SK-N-SH treated with all-trans-retinoic acid at 6 μM for 48 hours (cell line): Measurements from ENCODE around the gene ZG16.

ENCODE experiments used
- ATAC-seq: fragments of 200-7000 bp; cut with Tn5 transposase; 3 replicates; pipeline ENCODE4 v1.9.1; 2020; ENCODE audit warnings: mild to moderate bottlenecking, moderate library complexity
- BACH2 ChIP-seq: fragments of 250-450 bp; sonication (Bioruptor Pico); IDR thresholded peaks from 2 replicates; pipeline ENCODE4 v1.9.0; 2021; ENCODE audit warnings: mild to moderate bottlenecking, borderline replicate concordance
- CREB5 ChIP-seq: fragments of 250-450 bp; sonication (Bioruptor Pico); IDR thresholded peaks from 2 replicates; pipeline ENCODE4 v1.5.1; 2020; ENCODE audit warnings: low read depth, mild to moderate bottlenecking, moderate library complexity
- CSDC2 ChIP-seq: fragments of 250-450 bp; sonication (Bioruptor Pico); IDR thresholded peaks from 2 replicates; pipeline ENCODE4 v1.5.0; 2020; ENCODE audit warnings: mild to moderate bottlenecking, moderate library complexity
- CSRNP3 ChIP-seq: fragments of 250-450 bp; sonication (Bioruptor Pico); IDR thresholded peaks from 2 replicates; pipeline ENCODE4 v1.5.1; 2021; ENCODE audit warnings: mild to moderate bottlenecking, moderate library complexity
- ESRRG ChIP-seq: fragments of 250-450 bp; sonication (Bioruptor Pico); IDR thresholded peaks from 2 replicates; pipeline ENCODE4 v1.6.1; 2021; ENCODE audit warnings: mild to moderate bottlenecking
- GLIS3 ChIP-seq: fragments of 250-450 bp; sonication (Bioruptor Pico); IDR thresholded peaks from 2 replicates; pipeline ENCODE4 v1.5.0; 2020; ENCODE audit warnings: mild to moderate bottlenecking, moderate library complexity
- ISL1 ChIP-seq: fragments of 250-450 bp; sonication (Bioruptor Pico); IDR thresholded peaks from 2 replicates; pipeline ENCODE4 v2.1.2; 2022; ENCODE audit warnings: mild to moderate bottlenecking, moderate library complexity
- OSR1 ChIP-seq: fragments of 250-450 bp; sonication (Bioruptor Pico); IDR thresholded peaks from 2 replicates; pipeline ENCODE4 v1.8.0; 2022; ENCODE audit warnings: moderate library complexity, mild to moderate bottlenecking, inconsistent platforms
- PPARA ChIP-seq: fragments of 250-450 bp; sonication (Bioruptor Pico); IDR thresholded peaks from 2 replicates; pipeline ENCODE4 v1.5.0; 2020; ENCODE audit warnings: mild to moderate bottlenecking, borderline replicate concordance
- RARB ChIP-seq: fragments of 250-450 bp; sonication (Bioruptor Pico); IDR thresholded peaks from 2 replicates; pipeline ENCODE4 v1.8.0; 2021; ENCODE audit warnings: mild to moderate bottlenecking, moderate library complexity
- SNAI2 ChIP-seq: fragments of 250-450 bp; sonication (Bioruptor Pico); IDR thresholded peaks from 2 replicates; pipeline ENCODE4 v1.5.0; 2020; ENCODE audit warnings: mild to moderate bottlenecking, moderate library complexity
- TCF4 ChIP-seq: fragments of 250-450 bp; sonication (Bioruptor Pico); IDR thresholded peaks from 2 replicates; pipeline ENCODE4 v1.8.0; 2021; ENCODE audit warnings: mild to moderate bottlenecking, moderate library complexity, borderline replicate concordance
- TOX ChIP-seq: fragments of 250-450 bp; sonication (Bioruptor Pico); IDR thresholded peaks from 2 replicates; pipeline ENCODE4 v1.8.0; 2021; ENCODE audit warnings: mild to moderate bottlenecking, moderate library complexity, borderline replicate concordance
- ZC3H10 ChIP-seq: fragments of 250-450 bp; sonication (Bioruptor Pico); IDR thresholded peaks from 2 replicates; pipeline ENCODE4 v1.5.1; 2021; ENCODE audit warnings: mild to moderate bottlenecking, moderate library complexity
- ZFP3 ChIP-seq: fragments of 250-450 bp; sonication (Bioruptor Pico); IDR thresholded peaks from 2 replicates; pipeline ENCODE4 v1.5.0; 2020; ENCODE audit warnings: mild to moderate bottlenecking, moderate library complexity
- ZFP30 ChIP-seq: fragments of 450-650 bp; formaldehyde crosslinking; IDR thresholded peaks from 2 replicates; pipeline ENCODE4 v1.5.0; 2022; ENCODE audit warnings: mild to moderate bottlenecking, moderate library complexity
- ZNF565 ChIP-seq: fragments of 450-650 bp; formaldehyde crosslinking; conservative IDR thresholded peaks from 2 replicates; pipeline ENCODE4 v1.5.0; 2020; ENCODE audit warnings: low read depth, mild to moderate bottlenecking, moderate library complexity
- ZNF70 ChIP-seq: fragments of 450-650 bp; formaldehyde crosslinking; IDR thresholded peaks from 2 replicates; pipeline ENCODE4 v1.5.0; 2020; ENCODE audit warnings: mild to moderate bottlenecking, moderate library complexity
- ZNF8 ChIP-seq: fragments of 450-650 bp; formaldehyde crosslinking; IDR thresholded peaks from 2 replicates; pipeline ENCODE4 v1.5.0; 2020; ENCODE audit warnings: mild to moderate bottlenecking, moderate library complexity
- TF ChIP-seq, protein P1 (sequence below): fragments of 250-450 bp; sonication (Bioruptor Pico); IDR thresholded peaks from 2 replicates; pipeline ENCODE4 v1.8.0; 2020; ENCODE audit warnings: mild to moderate bottlenecking, moderate library complexity, borderline replicate concordance
- TF ChIP-seq, protein P2 (sequence below): fragments of 250-450 bp; sonication (Bioruptor Pico); IDR thresholded peaks from 2 replicates; pipeline ENCODE4 v1.5.0; 2020; ENCODE audit warnings: mild to moderate bottlenecking, moderate library complexity

ZG16 gene

GRCh38 chr16:29743475-29743826, 34.6 kb upstream of the ZG16 start:
- no peak for TF ChIP-seq PPARA
- TF ChIP-seq ZC3H10 (CRISPR knock-in tag) = no peak
- no peak for TF ChIP-seq CSDC2 (CRISPR knock-in tag)
- no peak for TF ChIP-seq BACH2 (CRISPR knock-in tag)
- TF ChIP-seq ZFP3 (CRISPR knock-in tag) = no peak
- TF ChIP-seq RARB (CRISPR knock-in tag) = no peak
- TF ChIP-seq ZNF565 = no peak
- no peak for TF ChIP-seq ZNF70 (CRISPR knock-in tag)
- no peak for TF ChIP-seq ESRRG
- TF ChIP-seq CREB5 (CRISPR knock-in tag) = no peak
- TF ChIP-seq GLIS3 (CRISPR knock-in tag) = no peak
- TF ChIP-seq, protein P1, sequence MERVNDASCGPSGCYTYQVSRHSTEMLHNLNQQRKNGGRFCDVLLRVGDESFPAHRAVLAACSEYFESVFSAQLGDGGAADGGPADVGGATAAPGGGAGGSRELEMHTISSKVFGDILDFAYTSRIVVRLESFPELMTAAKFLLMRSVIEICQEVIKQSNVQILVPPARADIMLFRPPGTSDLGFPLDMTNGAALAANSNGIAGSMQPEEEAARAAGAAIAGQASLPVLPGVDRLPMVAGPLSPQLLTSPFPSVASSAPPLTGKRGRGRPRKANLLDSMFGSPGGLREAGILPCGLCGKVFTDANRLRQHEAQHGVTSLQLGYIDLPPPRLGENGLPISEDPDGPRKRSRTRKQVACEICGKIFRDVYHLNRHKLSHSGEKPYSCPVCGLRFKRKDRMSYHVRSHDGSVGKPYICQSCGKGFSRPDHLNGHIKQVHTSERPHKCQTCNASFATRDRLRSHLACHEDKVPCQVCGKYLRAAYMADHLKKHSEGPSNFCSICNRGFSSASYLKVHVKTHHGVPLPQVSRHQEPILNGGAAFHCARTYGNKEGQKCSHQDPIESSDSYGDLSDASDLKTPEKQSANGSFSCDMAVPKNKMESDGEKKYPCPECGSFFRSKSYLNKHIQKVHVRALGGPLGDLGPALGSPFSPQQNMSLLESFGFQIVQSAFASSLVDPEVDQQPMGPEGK (CRISPR knock-in tag) = no peak
- TF ChIP-seq TCF4 (CRISPR knock-in tag) = no peak
- TF ChIP-seq, protein P2, sequence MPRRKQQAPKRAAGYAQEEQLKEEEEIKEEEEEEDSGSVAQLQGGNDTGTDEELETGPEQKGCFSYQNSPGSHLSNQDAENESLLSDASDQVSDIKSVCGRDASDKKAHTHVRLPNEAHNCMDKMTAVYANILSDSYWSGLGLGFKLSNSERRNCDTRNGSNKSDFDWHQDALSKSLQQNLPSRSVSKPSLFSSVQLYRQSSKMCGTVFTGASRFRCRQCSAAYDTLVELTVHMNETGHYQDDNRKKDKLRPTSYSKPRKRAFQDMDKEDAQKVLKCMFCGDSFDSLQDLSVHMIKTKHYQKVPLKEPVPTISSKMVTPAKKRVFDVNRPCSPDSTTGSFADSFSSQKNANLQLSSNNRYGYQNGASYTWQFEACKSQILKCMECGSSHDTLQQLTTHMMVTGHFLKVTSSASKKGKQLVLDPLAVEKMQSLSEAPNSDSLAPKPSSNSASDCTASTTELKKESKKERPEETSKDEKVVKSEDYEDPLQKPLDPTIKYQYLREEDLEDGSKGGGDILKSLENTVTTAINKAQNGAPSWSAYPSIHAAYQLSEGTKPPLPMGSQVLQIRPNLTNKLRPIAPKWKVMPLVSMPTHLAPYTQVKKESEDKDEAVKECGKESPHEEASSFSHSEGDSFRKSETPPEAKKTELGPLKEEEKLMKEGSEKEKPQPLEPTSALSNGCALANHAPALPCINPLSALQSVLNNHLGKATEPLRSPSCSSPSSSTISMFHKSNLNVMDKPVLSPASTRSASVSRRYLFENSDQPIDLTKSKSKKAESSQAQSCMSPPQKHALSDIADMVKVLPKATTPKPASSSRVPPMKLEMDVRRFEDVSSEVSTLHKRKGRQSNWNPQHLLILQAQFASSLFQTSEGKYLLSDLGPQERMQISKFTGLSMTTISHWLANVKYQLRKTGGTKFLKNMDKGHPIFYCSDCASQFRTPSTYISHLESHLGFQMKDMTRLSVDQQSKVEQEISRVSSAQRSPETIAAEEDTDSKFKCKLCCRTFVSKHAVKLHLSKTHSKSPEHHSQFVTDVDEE (CRISPR knock-in tag) = no peak
- no peak for TF ChIP-seq SNAI2 (CRISPR knock-in tag)
- no peak for ATAC-seq

- no peak for ATAC-seq
- TF ChIP-seq OSR1 (CRISPR knock-in tag) (no peak), TOX (CRISPR knock-in tag) (no peak), CSRNP3 (CRISPR knock-in tag) (no peak), ZFP3 (CRISPR knock-in tag) (no peak), ZFP30 (CRISPR knock-in tag) (no peak), ISL1 (CRISPR knock-in tag) (no peak), ESRRG (no peak), ZNF70 (CRISPR knock-in tag) (no peak), TCF4 (CRISPR knock-in tag) (no peak), RARB (CRISPR knock-in tag) (no peak), CREB5 (CRISPR knock-in tag) (no peak), GLIS3 (CRISPR knock-in tag) (no peak), CSDC2 (CRISPR knock-in tag) (no peak), ZNF565 (no peak), ZC3H10 (CRISPR knock-in tag) (no peak), ZNF8 (CRISPR knock-in tag) (no peak), SNAI2 (CRISPR knock-in tag) (no peak), BACH2 (CRISPR knock-in tag) (no peak)
- TF ChIP-seq, protein P1 (CRISPR knock-in tag) = no peak
- TF ChIP-seq, protein P2 (CRISPR knock-in tag) = no peak
Measured at GRCh38 chr16:29743827-29744531, 34.1 kb upstream of the ZG16 start.
